Activated T-cell treated with anti-CD3 and anti-CD28 coated beads, Interleukin-2, amount 50 U/mL, for 24 hours (primary cell): ENCODE results near the gene FAM170B.
A peak's percentile ranks its signal among the peaks of the same experiment; 100 is the strongest.

Source experiments
- DNase-seq: peaks from one replicate; pipeline ENCODE4 v3.0.0-alpha.2; 2020
- H3K27ac Mint-ChIP-seq: 2 replicates; pipeline ENCODE4 v1.8.0; 2020; ENCODE audit warnings: mild to moderate bottlenecking, mixed read lengths
- H3K27me3 Mint-ChIP-seq: 2 replicates; pipeline ENCODE4 v1.8.0; 2020; ENCODE audit warnings: mixed read lengths
- H3K36me3 Mint-ChIP-seq: 2 replicates; pipeline ENCODE4 v1.8.0; 2020; ENCODE audit warnings: low read depth, mixed read lengths
- H3K4me1 Mint-ChIP-seq: 2 replicates; pipeline ENCODE4 v1.8.0; 2020; ENCODE audit warnings: low read depth, mixed read lengths
- H3K4me3 Mint-ChIP-seq: 2 replicates; pipeline ENCODE4 v1.8.0; 2020; ENCODE audit warnings: mild to moderate bottlenecking, moderate library complexity, mixed read lengths
- H3K9me3 Mint-ChIP-seq: 2 replicates; pipeline ENCODE4 v1.8.0; 2020; ENCODE audit warnings: mixed read lengths

The FAM170B gene

DNA sequence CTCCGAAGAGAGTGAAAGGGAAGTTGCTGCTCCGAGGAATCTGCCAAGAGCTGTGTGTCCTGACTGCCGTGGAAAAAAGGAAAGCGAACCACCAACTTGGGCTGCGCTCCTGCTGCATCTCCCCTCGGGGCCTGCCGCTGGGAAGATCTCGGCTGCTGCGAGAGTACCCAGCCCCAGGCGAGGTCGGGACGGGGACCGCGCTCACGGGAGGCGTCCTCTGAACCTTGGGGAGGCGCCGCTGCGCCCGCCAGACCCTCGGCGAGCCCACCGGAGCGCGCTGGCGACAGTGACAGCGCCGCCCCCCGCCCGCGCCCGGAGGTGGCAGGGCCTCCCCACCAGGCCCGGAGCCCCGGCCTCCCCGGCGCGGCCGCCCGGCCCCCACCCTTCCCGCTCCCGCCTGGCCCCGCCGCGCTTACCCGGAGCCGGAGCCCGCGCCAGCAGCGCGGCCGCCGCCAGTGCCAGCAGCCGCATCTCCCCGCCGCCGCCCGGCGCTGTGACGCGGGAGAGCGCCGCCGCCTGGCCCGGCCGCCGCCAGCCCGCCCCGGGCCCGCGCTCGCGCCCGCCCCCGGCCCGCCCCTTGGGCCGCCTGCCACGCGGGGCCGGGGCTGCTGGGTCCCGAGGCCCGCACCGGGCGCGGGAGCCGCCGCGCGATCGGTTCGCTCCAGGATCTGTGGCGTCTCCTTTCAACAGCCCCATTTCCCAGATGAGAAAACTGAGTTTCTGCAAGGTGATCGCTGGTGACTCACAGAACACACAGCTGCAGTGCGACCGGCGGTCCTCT lies 18.6 kb downstream of the FAM170B start, which contains the start of gene VSTM4:
TSS of gene VSTM4 (minus strand) at position 508 of the 781 bp plus-strand sequence. CDS start at position 471, 37 bp downstream.
- H3K4me3 Mint-ChIP-seq, result peak within 1 kb of the TSS; percentile 39
- peaks cover 57% of the 10 kb centered on the region for H3K27me3 Mint-ChIP-seq
- H3K4me1 Mint-ChIP-seq, result peaks cover 3% of the 10 kb centered on the region
- no peaks in the 10 kb centered on the region for H3K9me3 Mint-ChIP-seq
- DNase-seq, result no peak
- no peaks in the 10 kb centered on the region for H3K36me3 Mint-ChIP-seq
- no peak within 1 kb of the TSS for H3K27ac Mint-ChIP-seq

DNA sequence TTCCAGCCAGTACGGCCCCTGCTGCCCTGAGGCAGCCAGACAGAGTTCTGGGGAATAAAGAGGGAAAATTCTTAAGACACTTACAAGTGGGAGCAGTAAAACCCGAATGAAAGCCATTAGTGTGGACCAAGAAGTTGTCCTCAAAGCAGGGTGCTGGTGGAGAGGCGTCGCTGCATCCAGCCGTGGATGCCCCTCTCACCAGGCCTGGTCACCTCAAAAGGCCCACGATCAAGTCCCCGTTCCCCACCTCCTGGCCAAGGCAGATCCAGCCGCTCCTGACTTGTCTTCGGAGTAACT lies 19.2 kb downstream of the FAM170B start:
- H3K27me3 Mint-ChIP-seq, result peaks cover 57% of the 10 kb centered on the region

DNA sequence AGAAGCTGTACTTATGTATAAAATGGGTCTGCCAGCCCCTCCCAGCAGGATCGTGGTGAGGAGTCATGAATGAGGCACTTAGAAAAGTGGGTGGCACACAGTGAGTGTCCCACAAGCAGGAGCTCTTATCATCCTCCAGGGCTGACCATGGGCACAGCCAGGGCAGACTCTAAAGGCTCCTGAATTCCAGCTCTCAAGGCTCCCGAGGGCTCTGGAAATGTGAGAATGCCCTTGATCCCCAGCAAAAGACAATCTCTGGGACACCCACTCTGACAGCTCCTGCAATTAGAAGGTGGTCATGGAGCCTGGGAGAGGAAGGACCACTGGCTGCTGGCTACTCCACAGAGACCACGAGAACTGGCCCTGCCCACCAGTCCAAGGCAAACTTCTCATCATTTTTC lies 20.1 kb downstream of the FAM170B start:
- H3K9me3 Mint-ChIP-seq, result no peaks in the 10 kb centered on the region
- H3K4me3 Mint-ChIP-seq, result no peak overlapping the region

More for the DNA sequence above, 19.2 kb downstream of the FAM170B start:
- no peak for DNase-seq
- peaks cover 3% of the 10 kb centered on the region for H3K4me1 Mint-ChIP-seq
- H3K36me3 Mint-ChIP-seq, result no peaks in the 10 kb centered on the region
- no peaks in the 10 kb centered on the region for H3K9me3 Mint-ChIP-seq
- peak overlapping the region; percentile 39 for H3K4me3 Mint-ChIP-seq
- no peak overlapping the region for H3K27ac Mint-ChIP-seq

DNA sequence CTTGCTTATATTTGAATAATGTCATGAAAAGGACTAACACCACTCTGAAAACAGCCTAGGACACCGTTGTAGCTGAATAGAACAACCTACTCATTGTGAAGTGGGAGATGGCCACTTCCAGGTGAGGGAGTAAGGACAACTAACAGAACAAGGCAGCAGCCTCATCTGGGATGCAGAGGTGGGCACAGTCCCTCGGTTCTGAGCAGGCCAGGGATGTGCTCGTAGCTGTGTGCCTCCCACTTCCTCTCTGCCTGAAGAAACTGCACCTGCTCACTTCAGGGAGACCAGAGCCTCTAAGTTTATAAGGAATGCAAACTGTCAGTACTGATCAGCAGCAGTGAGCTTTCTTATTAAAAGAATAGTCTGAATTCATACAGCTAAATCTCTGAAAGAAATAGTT lies 21.0 kb downstream of the FAM170B start:
- H3K4me1 Mint-ChIP-seq, result peaks cover 3% of the 10 kb centered on the region
- H3K4me3 Mint-ChIP-seq, result no peak overlapping the region
- H3K36me3 Mint-ChIP-seq, result no peaks in the 10 kb centered on the region
- no peaks in the 10 kb centered on the region for H3K9me3 Mint-ChIP-seq
- peaks cover 51% of the 10 kb centered on the region for H3K27me3 Mint-ChIP-seq
- DNase-seq, result no peak
- no peak overlapping the region for H3K27ac Mint-ChIP-seq

More for the DNA sequence above, 20.1 kb downstream of the FAM170B start:
- Mint-ChIP-seq H3K27me3 (peaks cover 59% of the 10 kb centered on the region), H3K4me1 (peaks cover 3% of the 10 kb centered on the region), H3K36me3 (no peaks in the 10 kb centered on the region), H3K27ac (no peak overlapping the region)
- no peak for DNase-seq

DNA sequence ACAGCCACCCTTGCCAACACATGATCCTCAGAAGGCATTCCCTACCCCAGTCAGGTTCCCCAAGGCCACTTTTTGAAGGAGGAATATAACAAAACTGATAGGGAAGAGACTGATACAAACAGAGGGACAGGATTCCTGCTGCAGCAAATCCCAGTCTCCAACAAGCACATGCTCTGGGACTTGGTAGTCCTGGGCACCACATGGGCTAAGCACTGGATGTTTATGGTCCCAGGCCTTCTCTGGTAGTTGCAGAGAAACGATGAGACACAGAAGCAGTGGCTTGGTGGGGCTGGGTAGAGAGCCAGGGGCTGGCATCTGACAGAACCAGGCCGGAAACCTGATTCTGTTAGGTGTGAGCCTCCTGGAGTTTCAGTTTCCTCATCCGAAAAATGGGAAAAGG lies 21.7 kb downstream of the FAM170B start:
- Mint-ChIP-seq H3K4me1 (peaks cover 3% of the 10 kb centered on the region), H3K27ac (no peak overlapping the region), H3K9me3 (no peaks in the 10 kb centered on the region), H3K36me3 (no peaks in the 10 kb centered on the region), H3K27me3 (peaks cover 46% of the 10 kb centered on the region), H3K4me3 (no peak overlapping the region)
- no peak for DNase-seq

DNA sequence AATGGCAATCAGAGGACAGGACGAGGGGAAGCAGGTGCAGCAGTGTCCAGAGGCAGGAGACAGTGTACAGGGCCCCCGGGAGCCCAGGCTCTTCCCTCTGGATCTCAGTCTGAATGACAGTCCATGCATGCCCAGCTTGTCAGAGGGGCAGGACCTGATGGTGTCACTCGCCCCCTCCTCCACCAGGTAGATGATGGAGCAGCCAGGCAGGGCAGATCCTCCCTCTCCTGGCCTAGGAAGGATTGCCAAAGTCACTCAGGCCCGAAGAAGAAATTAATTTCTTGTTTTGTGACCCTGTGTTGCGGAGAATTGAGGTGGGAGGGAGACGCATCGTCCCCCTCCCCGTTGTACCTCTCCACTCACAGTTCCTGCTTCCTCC lies 22.5 kb downstream of the FAM170B start:
- Mint-ChIP-seq H3K4me1 (peaks cover 3% of the 10 kb centered on the region), H3K4me3 (no peak overlapping the region), H3K27ac (no peak overlapping the region), H3K9me3 (no peaks in the 10 kb centered on the region), H3K36me3 (no peaks in the 10 kb centered on the region), H3K27me3 (peaks cover 41% of the 10 kb centered on the region)
- DNase-seq, result no peak

- Mint-ChIP-seq H3K27ac (no peak overlapping the region), H3K36me3 (no peaks in the 10 kb centered on the region), H3K4me1 (peaks cover 3% of the 10 kb centered on the region), H3K27me3 (peaks cover 36% of the 10 kb centered on the region), H3K4me3 (no peak overlapping the region), H3K9me3 (no peaks in the 10 kb centered on the region)
- DNase-seq, result no peak
Observed at GRCh38 chr10:49110684-49111319, 23.0 kb downstream of the FAM170B start.

- DNase-seq, result no peak
- Mint-ChIP-seq H3K9me3 (no peaks in the 10 kb centered on the region), H3K36me3 (no peaks in the 10 kb centered on the region), H3K4me3 (no peak overlapping the region), H3K4me1 (peaks cover 2% of the 10 kb centered on the region), H3K27me3 (peaks cover 32% of the 10 kb centered on the region), H3K27ac (no peak overlapping the region)
Observed at GRCh38 chr10:49109669-49110340, 24.0 kb downstream of the FAM170B start.

DNA sequence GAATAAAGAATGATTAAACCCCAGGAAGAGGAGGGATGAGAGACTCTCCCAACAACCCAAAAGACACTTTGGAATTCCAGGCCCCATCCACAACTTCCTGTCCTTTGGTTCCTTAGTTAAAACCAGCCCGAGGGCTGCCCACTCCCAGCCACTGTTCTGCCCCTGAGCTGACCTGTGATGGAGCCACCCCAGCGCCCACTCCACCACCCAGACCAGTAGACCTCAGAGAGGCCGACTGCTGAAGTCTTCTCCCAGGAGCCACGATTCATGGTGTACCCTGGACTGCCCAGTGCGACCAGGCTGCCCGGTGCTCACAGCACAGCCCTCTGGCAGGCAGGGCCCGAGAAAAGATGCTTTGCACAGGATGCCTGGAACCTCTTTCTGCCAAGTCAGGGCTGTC lies 25.2 kb downstream of the FAM170B start:
- no peaks in the 10 kb centered on the region for H3K9me3 Mint-ChIP-seq
- H3K4me3 Mint-ChIP-seq, result no peak overlapping the region
- peaks cover under 1% of the 10 kb centered on the region for H3K4me1 Mint-ChIP-seq
- no peak overlapping the region for H3K27ac Mint-ChIP-seq
- H3K27me3 Mint-ChIP-seq, result peaks cover 20% of the 10 kb centered on the region
- no peak for DNase-seq
- no peaks in the 10 kb centered on the region for H3K36me3 Mint-ChIP-seq

DNA sequence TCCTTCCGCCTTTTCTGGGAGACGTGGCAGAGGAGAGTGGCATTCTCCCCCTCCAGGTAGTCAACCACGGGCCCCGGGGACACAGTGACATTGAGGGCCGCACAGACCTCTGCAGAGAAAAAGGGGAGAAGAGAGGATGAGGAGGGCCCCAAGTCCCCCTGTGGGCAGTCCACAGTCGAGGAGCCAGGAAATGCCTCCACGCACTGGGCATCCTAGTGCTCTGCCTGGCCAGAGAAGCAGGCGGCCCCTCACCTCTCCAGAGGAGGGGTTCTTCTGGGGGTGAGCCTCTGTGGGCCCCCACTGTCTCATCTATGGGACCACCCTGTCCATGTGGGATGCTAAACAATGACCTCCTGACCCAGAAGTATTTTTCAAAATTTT lies 25.9 kb downstream of the FAM170B start:
- H3K9me3 Mint-ChIP-seq, result no peaks in the 10 kb centered on the region
- no peak overlapping the region for H3K4me3 Mint-ChIP-seq
- H3K36me3 Mint-ChIP-seq, result no peaks in the 10 kb centered on the region
- peaks cover 15% of the 10 kb centered on the region for H3K27me3 Mint-ChIP-seq
- H3K27ac Mint-ChIP-seq, result no peak overlapping the region
- no peak for DNase-seq
- H3K4me1 Mint-ChIP-seq, result peaks cover 7% of the 10 kb centered on the region

DNA sequence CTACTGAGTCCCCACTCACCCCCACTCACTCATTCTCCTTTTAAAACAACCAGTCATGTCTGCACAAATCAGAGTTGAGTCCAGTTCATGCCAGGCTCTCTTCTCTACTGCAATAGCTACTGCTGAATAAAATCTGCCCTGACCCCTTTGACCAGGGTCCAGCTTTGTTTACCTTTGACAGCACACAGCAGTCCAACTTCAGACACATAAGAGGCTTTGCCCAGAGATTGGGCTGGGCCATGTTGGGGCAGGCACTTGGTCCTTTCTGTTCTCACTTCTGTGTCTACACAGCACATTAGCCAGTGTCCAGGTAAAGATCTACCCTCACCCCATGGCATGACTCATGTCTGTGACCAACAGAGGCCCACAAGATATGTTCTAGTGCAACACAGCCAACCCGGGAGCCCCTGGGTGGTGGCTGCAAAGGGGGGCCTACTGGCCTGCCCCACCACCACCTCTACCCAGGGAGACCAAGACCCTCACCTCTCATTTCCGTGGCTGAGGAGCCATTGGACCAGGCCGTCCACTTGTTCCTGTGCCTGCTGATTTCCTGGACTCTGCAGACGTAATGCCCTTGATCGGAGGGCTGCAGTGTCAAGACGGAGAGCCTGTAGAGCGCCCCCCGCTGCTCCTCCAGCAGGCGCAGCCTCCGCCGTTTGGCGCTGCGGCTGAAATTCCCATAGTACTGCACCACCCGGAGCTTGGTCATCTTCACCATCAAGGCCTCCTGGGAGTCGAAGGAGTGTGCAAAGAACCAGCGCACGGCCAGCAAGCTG lies 26.5 kb downstream of the FAM170B start:
- Mint-ChIP-seq H3K27me3 (peaks cover 18% of the 10 kb centered on the region), H3K4me3 (no peak overlapping the region), H3K36me3 (no peaks in the 10 kb centered on the region)

GRCh38 chr10:49106451-49106850 lies 27.4 kb downstream of the FAM170B start:
- no peak for DNase-seq
- Mint-ChIP-seq H3K9me3 (no peaks in the 10 kb centered on the region), H3K27ac (no peak overlapping the region), H3K4me3 (no peak overlapping the region), H3K4me1 (peaks cover 7% of the 10 kb centered on the region), H3K36me3 (no peaks in the 10 kb centered on the region), H3K27me3 (peaks cover 15% of the 10 kb centered on the region)

More for the DNA sequence above, 26.5 kb downstream of the FAM170B start:
- DNase-seq, result no peak
- Mint-ChIP-seq H3K27ac (no peak overlapping the region), H3K4me1 (peaks cover 7% of the 10 kb centered on the region), H3K9me3 (no peaks in the 10 kb centered on the region)

DNA sequence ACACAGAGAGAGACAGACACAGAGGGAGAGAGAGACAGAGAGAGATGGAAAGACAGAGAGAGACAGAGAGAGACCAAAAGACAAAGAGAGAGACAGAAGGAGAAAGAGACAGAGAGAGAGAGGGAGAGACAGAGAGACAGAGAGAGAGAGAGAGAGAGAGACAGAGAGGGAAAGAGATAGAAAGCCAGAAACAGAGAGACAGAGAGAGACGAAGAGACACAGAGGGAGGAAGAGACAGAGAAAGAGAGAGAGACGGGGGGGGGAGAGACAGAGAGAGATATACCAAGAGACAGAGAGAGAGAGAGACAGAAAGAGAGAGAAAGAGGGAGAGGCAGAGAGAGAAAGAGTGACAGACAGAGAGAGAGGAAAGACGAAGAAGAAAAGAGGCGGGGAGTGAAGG lies 28.7 kb downstream of the FAM170B start:
- Mint-ChIP-seq H3K27ac (no peak overlapping the region), H3K27me3 (peaks cover 9% of the 10 kb centered on the region)

DNA sequence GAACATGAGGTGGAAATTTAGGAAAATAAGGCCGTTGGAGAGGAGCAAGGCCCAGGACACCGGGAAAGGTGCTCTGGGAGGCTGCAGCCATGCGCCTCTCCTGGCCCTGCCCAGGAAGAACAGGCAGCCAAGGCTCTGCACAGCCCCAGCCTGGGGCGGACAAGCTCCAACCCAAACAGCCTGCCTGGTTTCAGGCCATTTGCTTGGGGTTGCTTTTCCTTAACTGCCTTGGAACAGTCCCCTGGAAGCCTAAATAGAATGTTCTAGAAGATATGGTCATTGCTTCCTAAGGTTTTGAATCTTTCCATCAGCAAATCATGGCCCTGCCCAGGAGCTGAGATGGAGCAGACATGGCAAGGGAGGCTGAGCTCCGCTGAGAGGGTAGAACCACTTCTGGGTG lies 29.5 kb downstream of the FAM170B start:
- no peak for DNase-seq
- Mint-ChIP-seq H3K27me3 (peaks cover 10% of the 10 kb centered on the region), H3K36me3 (no peaks in the 10 kb centered on the region), H3K9me3 (no peaks in the 10 kb centered on the region), H3K4me1 (peaks cover 7% of the 10 kb centered on the region), H3K27ac (no peak overlapping the region), H3K4me3 (no peak overlapping the region)

More for the DNA sequence above, 28.7 kb downstream of the FAM170B start:
- Mint-ChIP-seq H3K4me1 (peaks cover 7% of the 10 kb centered on the region), H3K36me3 (no peaks in the 10 kb centered on the region), H3K4me3 (no peak overlapping the region), H3K9me3 (no peaks in the 10 kb centered on the region)
- no peak for DNase-seq
